HEK293 (cell line): ENCODE measurements around the gene TRDMT1.
A peak's percentile ranks its signal among the peaks of the same experiment; 100 is the strongest.

Experiments
- EGR2 ChIP-seq: fragments of 450-650 bp; formaldehyde crosslinking; IDR thresholded peaks from 2 replicates; pipeline ENCODE4 v1.5.1; 2016; ENCODE audit warnings: low read depth, missing biosample characterization, missing genetic modification characterization
- HOXC10 ChIP-seq: sonication (generic); formaldehyde crosslinking; IDR thresholded peaks from 2 replicates; pipeline ENCODE4 v1.8.1; 2023; ENCODE audit warnings: mild to moderate bottlenecking, missing genetic modification reagents
- KLF9 ChIP-seq: fragments of 450-650 bp; formaldehyde crosslinking; IDR thresholded peaks from 2 replicates; pipeline ENCODE4 v1.5.1; 2016; ENCODE audit warnings: missing biosample characterization, missing genetic modification characterization, low read depth
- MYNN ChIP-seq: fragments of 450-650 bp; formaldehyde crosslinking; IDR thresholded peaks from 2 replicates; pipeline ENCODE4 v1.5.1; 2016; ENCODE audit warnings: missing biosample characterization, missing genetic modification characterization, borderline replicate concordance
- PRDM1 ChIP-seq: fragments of 450-650 bp; formaldehyde crosslinking; IDR thresholded peaks from 2 replicates; pipeline ENCODE4; 2016; ENCODE audit warnings: missing biosample characterization, missing genetic modification characterization
- TRIM28 ChIP-seq: IDR thresholded peaks from 2 replicates; pipeline ENCODE4 v1.6.1; 2011; ENCODE audit warnings: low read length, control low read depth, borderline replicate concordance
- ZBTB17 ChIP-seq: fragments of 450-650 bp; formaldehyde crosslinking; IDR thresholded peaks from 2 replicates; pipeline ENCODE4 v1.5.1; 2016; ENCODE audit warnings: missing biosample characterization, missing genetic modification characterization
- ZBTB20 ChIP-seq: fragments of 450-650 bp; formaldehyde crosslinking; IDR thresholded peaks from 2 replicates; pipeline ENCODE4 v1.5.1; 2016; ENCODE audit warnings: missing biosample characterization, missing genetic modification characterization
- ZNF2 ChIP-seq: fragments of 450-650 bp; formaldehyde crosslinking; IDR thresholded peaks from 2 replicates; pipeline ENCODE4 v1.5.1; 2016; ENCODE audit warnings: missing biosample characterization, missing genetic modification characterization
- ZNF214 ChIP-seq: fragments of 450-650 bp; formaldehyde crosslinking; IDR thresholded peaks from 2 replicates; pipeline ENCODE4 v1.5.1; 2017; ENCODE audit warnings: missing biosample characterization, mild to moderate bottlenecking, missing genetic modification characterization, borderline replicate concordance
- ZNF23 ChIP-seq: fragments of 450-650 bp; formaldehyde crosslinking; IDR thresholded peaks from 2 replicates; pipeline ENCODE4 v1.5.1; 2016; ENCODE audit warnings: missing biosample characterization, missing genetic modification characterization, borderline replicate concordance
- ZNF24 ChIP-seq: fragments of 450-650 bp; formaldehyde crosslinking; IDR thresholded peaks from 2 replicates; pipeline ENCODE4 v1.5.1; 2016; ENCODE audit warnings: missing biosample characterization, missing genetic modification characterization
- ZNF26 ChIP-seq: fragments of 450-650 bp; formaldehyde crosslinking; IDR thresholded peaks from 2 replicates; pipeline ENCODE4 v1.5.1; 2016; ENCODE audit warnings: missing biosample characterization, missing genetic modification characterization
- ZNF302 ChIP-seq: fragments of 450-650 bp; formaldehyde crosslinking; IDR thresholded peaks from 2 replicates; pipeline ENCODE4 v1.5.1; 2016; ENCODE audit warnings: missing biosample characterization, missing genetic modification characterization, low read depth
- ZNF391 ChIP-seq: fragments of 450-650 bp; formaldehyde crosslinking; IDR thresholded peaks from 2 replicates; pipeline ENCODE4 v1.5.1; 2016; ENCODE audit warnings: low read depth, missing biosample characterization, missing genetic modification characterization, borderline replicate concordance
- ZNF398 ChIP-seq: fragments of 450-650 bp; formaldehyde crosslinking; IDR thresholded peaks from 2 replicates; pipeline ENCODE4 v1.5.1; 2017; ENCODE audit warnings: missing biosample characterization, missing genetic modification characterization
- ZNF433 ChIP-seq: fragments of 450-650 bp; formaldehyde crosslinking; IDR thresholded peaks from 2 replicates; pipeline ENCODE4 v1.5.1; 2016; ENCODE audit warnings: missing biosample characterization, missing genetic modification characterization, low read depth
- ZNF513 ChIP-seq: fragments of 450-650 bp; IDR thresholded peaks from 2 replicates; pipeline ENCODE4 v1.5.1; 2018; ENCODE audit warnings: missing biosample characterization, missing genetic modification characterization
- ZNF530 ChIP-seq: fragments of 450-650 bp; formaldehyde crosslinking; IDR thresholded peaks from 2 replicates; pipeline ENCODE4 v1.5.1; 2016; ENCODE audit warnings: low read depth, missing biosample characterization, missing genetic modification characterization
- ZNF544 ChIP-seq: fragments of 450-650 bp; formaldehyde crosslinking; IDR thresholded peaks from 2 replicates; pipeline ENCODE4 v1.5.0; 2017; ENCODE audit warnings: missing biosample characterization, missing genetic modification characterization
- ZNF571 ChIP-seq: fragments of 450-650 bp; formaldehyde crosslinking; IDR thresholded peaks from 2 replicates; pipeline ENCODE4 v1.5.0; 2017; ENCODE audit warnings: missing biosample characterization, missing genetic modification characterization
- ZNF580 ChIP-seq: fragments of 450-650 bp; formaldehyde crosslinking; IDR thresholded peaks from 2 replicates; pipeline ENCODE4 v1.5.1; 2016; ENCODE audit warnings: missing biosample characterization, missing genetic modification characterization
- ZNF623 ChIP-seq: fragments of 450-650 bp; formaldehyde crosslinking; IDR thresholded peaks from 2 replicates; pipeline ENCODE4 v1.5.1; 2016; ENCODE audit warnings: missing biosample characterization, missing genetic modification characterization
- ZNF76 ChIP-seq: fragments of 450-650 bp; formaldehyde crosslinking; IDR thresholded peaks from 2 replicates; pipeline ENCODE4; 2016; ENCODE audit warnings: low read depth, missing biosample characterization, missing genetic modification characterization, borderline replicate concordance
- ZNF776 ChIP-seq: fragments of 450-650 bp; formaldehyde crosslinking; IDR thresholded peaks from 2 replicates; pipeline ENCODE4 v1.5.0; 2017; ENCODE audit warnings: missing biosample characterization, missing genetic modification characterization, borderline replicate concordance
- ZNF785 ChIP-seq: fragments of 450-650 bp; formaldehyde crosslinking; IDR thresholded peaks from 2 replicates; pipeline ENCODE4 v1.5.1; 2016; ENCODE audit warnings: missing biosample characterization, missing genetic modification characterization
- ZSCAN23 ChIP-seq: fragments of 450-650 bp; formaldehyde crosslinking; IDR thresholded peaks from 2 replicates; pipeline ENCODE4 v1.5.1; 2016; ENCODE audit warnings: missing biosample characterization, missing genetic modification characterization
- ZSCAN4 ChIP-seq: fragments of 450-650 bp; formaldehyde crosslinking; IDR thresholded peaks from 2 replicates; pipeline ENCODE4 v1.5.1; 2017; ENCODE audit warnings: missing biosample characterization, missing genetic modification characterization
- TF ChIP-seq, protein P1 (sequence below): fragments of 450-650 bp; formaldehyde crosslinking; IDR thresholded peaks from 2 replicates; pipeline ENCODE4 v1.5.1; 2016; ENCODE audit warnings: missing biosample characterization, missing genetic modification characterization
- TF ChIP-seq, protein P2 (sequence below): fragments of 450-650 bp; formaldehyde crosslinking; IDR thresholded peaks from 2 replicates; pipeline ENCODE4 v1.5.1; 2016; ENCODE audit warnings: missing biosample characterization, missing genetic modification characterization

TRDMT1 gene

DNA sequence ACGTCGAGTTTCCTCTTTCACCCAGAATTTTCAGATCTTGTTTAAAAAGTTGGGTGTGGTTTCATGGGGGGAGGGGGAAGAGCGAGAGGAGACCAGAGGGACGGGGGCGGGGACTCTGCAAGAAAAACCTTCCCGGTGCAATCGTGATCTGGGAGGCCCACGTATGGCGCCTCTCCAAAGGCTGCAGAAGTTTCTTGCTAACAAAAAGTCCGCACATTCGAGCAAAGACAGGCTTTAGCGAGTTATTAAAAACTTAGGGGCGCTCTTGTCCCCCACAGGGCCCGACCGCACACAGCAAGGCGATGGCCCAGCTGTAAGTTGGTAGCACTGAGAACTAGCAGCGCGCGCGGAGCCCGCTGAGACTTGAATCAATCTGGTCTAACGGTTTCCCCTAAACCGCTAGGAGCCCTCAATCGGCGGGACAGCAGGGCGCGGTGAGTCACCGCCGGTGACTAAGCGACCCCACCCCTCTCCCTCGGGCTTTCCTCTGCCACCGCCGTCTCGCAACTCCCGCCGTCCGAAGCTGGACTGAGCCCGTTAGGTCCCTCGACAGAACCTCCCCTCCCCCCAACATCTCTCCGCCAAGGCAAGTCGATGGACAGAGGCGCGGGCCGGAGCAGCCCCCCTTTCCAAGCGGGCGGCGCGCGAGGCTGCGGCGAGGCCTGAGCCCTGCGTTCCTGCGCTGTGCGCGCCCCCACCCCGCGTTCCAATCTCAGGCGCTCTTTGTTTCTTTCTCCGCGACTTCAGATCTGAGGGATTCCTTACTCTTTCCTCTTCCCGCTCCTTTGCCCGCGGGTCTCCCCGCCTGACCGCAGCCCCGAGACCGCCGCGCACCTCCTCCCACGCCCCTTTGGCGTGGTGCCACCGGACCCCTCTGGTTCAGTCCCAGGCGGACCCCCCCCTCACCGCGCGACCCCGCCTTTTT is 26.9 kb upstream of the TRDMT1 start, which contains the start of gene VIM (continued):
- no peak for TF ChIP-seq ZNF544 (tag by site-specific recombination)
- TF ChIP-seq ZNF398 (tag by site-specific recombination) = peak; percentile 85
- peak; percentile 7; the same call in 1 of the 2 replicates for TF ChIP-seq ZNF623 (tag by site-specific recombination)
- TF ChIP-seq, protein P1, sequence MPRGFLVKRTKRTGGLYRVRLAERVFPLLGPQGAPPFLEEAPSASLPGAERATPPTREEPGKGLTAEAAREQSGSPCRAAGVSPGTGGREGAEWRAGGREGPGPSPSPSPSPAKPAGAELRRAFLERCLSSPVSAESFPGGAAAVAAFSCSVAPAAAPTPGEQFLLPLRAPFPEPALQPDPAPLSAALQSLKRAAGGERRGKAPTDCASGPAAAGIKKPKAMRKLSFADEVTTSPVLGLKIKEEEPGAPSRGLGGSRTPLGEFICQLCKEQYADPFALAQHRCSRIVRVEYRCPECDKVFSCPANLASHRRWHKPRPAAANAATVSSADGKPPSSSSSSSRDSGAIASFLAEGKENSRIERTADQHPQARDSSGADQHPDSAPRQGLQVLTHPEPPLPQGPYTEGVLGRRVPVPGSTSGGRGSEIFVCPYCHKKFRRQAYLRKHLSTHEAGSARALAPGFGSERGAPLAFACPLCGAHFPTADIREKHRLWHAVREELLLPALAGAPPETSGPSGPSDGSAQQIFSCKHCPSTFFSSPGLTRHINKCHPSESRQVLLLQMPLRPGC (tag by site-specific recombination) = peak; percentile 100
- peak; percentile 44; the same call in 1 of the 2 replicates for TF ChIP-seq TRIM28
- no peak for TF ChIP-seq ZNF26 (tag by site-specific recombination)
- no peak; the same call in 1 of the 2 replicates for TF ChIP-seq ZSCAN4 (tag by site-specific recombination)
- no peak for TF ChIP-seq ZNF513 (tag by site-specific recombination)
- no peak for TF ChIP-seq ZNF776 (tag by site-specific recombination)
- TF ChIP-seq ZNF391 = peak; percentile 69
- TF ChIP-seq EGR2 (tag by site-specific recombination) = no peak
- peak; percentile 88 for TF ChIP-seq KLF9
- no peak for TF ChIP-seq HOXC10 (CRISPR knock-in tag)
- no peak for TF ChIP-seq ZNF433 (tag by site-specific recombination)
- TF ChIP-seq ZNF76 = peak; percentile 63
- peak; percentile 86 for TF ChIP-seq ZNF2 (tag by site-specific recombination)
- TF ChIP-seq ZNF214 (tag by site-specific recombination) = no peak
- TF ChIP-seq ZNF530 (tag by site-specific recombination) = no peak
- no peak; the same call in none of the 2 replicates for TF ChIP-seq ZBTB20 (tag by site-specific recombination)
- TF ChIP-seq PRDM1 (tag by site-specific recombination) = peak; percentile 67
- TF ChIP-seq ZNF580 = no peak
- TF ChIP-seq ZNF571 (tag by site-specific recombination) = no peak
- TF ChIP-seq, protein P2, sequence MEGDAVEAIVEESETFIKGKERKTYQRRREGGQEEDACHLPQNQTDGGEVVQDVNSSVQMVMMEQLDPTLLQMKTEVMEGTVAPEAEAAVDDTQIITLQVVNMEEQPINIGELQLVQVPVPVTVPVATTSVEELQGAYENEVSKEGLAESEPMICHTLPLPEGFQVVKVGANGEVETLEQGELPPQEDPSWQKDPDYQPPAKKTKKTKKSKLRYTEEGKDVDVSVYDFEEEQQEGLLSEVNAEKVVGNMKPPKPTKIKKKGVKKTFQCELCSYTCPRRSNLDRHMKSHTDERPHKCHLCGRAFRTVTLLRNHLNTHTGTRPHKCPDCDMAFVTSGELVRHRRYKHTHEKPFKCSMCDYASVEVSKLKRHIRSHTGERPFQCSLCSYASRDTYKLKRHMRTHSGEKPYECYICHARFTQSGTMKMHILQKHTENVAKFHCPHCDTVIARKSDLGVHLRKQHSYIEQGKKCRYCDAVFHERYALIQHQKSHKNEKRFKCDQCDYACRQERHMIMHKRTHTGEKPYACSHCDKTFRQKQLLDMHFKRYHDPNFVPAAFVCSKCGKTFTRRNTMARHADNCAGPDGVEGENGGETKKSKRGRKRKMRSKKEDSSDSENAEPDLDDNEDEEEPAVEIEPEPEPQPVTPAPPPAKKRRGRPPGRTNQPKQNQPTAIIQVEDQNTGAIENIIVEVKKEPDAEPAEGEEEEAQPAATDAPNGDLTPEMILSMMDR (tag by site-specific recombination) = peak; percentile 23; the same call in 1 of the 2 replicates
- no peak; the same call in 1 of the 2 replicates for TF ChIP-seq ZNF785
- TF ChIP-seq MYNN (tag by site-specific recombination) = no peak
- TF ChIP-seq ZNF24 (tag by site-specific recombination) = peak; percentile 96
- TF ChIP-seq ZNF23 (tag by site-specific recombination) = no peak
- no peak for TF ChIP-seq ZNF302 (tag by site-specific recombination)
- TF ChIP-seq ZBTB17 = peak; percentile 82
- TF ChIP-seq ZSCAN23 = peak; percentile 86
